ENCODE data around the gene DEDD2.
A peak's percentile ranks its signal among the peaks of the same experiment; 100 is the strongest.

DEDD2 gene

DNA sequence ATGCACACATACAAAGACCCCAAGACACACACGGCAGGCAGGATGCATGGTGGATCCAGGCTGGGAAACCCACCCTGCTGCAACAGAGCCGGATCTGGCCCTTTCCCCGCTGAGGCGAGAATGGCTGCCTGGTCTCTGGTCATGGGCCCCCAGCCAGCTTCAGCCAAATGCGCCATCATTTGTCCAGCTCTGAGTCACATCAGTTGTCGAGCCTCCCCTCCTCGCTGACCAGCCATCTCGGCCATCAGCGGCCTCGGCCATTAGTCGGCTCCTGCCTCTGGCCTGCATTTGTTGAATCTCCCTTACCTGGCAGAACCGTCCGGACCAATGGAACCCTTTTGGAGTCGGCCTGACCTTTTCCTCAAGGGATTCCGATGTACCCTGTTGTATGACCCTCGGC lies 46.8 kb downstream of the DEDD2 start:
- DNase-seq, result no peak

DNA sequence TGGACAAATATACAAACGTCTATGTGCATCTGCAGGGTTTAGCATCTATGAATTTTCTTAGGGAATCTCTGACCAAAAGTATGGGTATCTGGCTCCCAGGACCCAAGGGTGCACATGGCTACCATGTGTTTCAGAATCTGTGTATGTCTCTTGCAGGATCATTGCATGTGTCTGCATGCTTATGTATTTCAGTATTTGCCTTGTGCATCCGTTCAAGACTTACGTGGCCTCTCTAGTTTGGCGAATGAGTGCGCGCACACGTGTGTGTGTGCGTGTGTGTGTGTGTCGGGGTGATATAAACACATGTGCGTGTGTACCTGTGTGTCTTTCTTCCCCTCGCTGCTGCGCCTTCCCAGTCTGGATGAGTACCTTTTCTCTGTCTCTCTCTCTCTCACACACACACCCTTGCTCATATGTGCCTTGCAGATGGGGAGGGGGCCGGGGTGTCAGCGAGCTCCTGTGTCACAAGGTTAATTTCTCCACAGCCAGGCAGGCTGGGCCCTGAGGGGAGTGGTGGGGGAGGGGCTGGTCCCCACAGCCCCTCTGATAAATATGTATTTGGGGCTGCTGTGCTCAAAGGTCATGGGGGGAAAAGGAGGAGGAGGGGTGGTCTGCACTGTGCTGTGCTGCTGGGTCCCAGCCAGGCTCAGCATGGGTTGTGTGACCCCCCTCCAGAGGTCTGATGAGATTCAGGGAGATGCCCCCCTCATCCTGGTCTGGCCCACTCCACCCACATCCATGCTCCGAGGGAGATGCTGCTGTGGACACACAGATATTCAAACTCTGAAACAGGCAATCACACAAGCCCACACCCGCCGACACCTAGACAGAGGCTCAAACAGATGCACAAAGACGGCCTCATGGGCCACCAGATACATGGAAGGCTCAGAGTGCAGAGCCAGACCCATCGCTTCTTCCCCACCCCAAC lies 47.7 kb downstream of the DEDD2 start:
- no peak for DNase-seq

DNA sequence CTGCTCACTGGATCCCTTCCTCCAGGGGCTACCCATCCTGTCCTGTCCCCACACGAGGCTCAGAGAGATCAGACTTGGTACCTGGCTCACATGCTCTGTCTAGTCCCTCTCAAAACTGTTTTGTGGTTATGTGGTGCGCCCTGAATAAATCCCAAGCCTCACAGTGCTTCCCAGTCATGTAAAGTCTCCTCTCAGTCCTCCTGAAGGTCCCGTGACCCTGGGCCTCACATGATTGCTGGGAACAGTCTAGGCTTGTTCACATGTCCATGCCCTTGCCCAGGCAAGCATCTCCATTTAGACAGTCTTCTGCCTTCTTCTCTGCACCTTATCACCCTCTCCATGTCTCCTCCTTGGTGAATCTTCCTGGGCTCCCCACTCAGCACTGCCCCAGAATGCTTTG lies 49.3 kb downstream of the DEDD2 start:
- no peak for DNase-seq

DNA sequence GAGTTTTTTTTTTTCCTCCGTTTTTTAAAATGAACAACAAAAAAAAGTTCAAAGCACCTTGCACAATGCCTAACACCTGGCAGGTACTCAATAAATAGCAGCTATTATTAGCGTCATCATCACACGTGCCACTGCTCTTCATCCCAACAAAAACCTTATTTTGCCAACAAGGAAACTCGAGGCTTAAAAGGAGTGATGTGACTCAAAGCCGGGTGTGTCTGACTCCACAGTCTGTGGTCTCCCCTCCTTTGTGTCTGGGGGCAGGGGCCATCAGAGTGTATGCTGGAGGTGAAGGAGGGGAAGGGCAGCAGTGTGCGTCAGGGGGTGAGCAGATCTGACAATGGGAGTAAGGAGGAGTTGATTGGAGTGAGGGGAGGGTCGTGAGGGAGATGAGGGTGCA lies 51.2 kb downstream of the DEDD2 start:
- no peak for DNase-seq

DNA sequence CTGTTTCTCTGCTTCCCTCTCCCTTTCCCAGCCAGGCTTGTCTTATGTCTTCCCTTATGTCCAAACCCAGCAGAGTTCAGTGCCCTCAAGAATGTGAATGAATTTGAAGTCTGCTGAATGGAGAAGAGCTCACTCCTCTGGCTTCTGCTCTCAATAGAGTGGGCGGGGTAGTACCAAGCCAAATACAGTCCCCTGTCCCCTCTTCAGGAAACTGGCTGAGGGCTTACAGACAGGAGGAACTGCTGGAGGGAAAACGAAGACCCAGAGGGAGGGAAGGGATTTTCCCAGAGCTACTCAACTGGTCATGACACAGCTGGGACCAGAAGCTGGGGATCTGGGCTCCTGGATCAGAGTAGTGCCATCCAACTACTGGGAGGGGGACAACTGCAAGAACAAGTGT lies 52.3 kb downstream of the DEDD2 start:
- peak; percentile 35 to 72 (median 67) for DNase-seq

DNA sequence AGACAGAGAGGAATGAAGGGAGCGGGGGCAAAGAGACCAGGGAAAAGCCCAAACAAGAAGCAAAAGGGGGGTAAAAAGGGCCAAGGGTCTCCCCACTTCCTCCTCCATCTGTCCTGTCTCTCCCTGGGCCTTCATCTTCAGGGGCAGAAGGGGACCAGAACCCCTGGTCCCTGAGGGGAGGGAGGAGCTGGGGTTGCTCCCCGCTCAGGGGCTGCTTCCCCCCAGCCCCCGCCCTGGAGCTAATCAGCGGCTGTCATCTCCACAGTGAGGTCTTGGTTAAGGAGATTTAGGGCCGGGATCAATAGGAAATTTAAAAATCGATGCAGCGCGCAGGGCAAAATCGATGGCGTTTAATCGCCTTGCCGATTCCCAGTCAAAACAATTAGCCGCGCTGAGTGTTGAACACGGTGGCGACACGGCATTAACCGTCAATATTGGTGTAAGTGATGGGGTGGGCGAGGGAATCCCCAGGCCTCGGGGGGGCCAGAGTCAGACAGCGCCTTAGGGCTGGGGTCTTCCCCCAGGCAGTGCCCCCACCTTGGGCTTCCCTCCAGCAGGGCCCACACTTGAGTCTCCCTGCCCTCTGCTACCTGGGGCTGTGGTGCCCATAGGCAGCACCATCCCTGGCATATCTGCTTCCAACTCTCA lies 55.7 kb downstream of the DEDD2 start:
- no peak for DNase-seq

DNA sequence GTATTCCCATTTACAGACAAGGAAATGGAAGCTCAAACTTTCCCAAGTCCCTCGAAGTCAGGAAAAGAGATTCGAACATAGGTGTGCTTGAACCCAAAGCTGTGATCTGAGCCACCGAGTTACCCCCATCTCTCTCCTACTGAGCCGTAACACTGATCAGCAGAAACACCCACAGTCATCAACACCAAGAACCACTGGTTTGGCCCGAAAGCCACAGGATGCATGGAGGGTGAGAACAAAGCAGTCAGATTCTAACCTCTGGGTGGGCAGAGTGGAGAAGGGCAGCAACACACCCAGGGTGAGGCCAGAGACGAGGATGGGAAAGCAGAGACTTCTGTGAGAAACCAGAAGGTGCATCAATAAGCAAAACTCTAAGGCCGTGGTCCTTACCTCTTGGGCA lies 57.5 kb downstream of the DEDD2 start:
- no peak for DNase-seq

DNA sequence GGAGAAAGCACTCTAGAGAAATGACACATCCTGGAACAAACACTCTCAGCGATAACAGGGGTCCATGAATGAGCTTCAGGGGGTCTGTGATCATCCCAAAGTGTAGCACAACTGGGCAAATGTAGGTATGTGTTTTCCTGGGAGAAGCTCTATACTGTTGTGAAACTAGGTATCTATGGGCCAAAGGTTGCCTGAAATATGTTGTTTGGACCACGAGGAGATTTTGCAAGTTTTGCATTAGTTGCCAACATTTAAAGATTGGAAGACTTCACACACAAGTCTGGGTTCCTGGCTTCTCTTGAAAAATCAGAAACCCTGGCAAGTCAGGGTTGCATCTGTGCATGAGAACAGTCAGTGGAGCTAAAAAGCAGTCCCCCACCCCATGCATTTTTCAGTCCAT lies 58.6 kb downstream of the DEDD2 start:
- DNase-seq, result no peak

DNA sequence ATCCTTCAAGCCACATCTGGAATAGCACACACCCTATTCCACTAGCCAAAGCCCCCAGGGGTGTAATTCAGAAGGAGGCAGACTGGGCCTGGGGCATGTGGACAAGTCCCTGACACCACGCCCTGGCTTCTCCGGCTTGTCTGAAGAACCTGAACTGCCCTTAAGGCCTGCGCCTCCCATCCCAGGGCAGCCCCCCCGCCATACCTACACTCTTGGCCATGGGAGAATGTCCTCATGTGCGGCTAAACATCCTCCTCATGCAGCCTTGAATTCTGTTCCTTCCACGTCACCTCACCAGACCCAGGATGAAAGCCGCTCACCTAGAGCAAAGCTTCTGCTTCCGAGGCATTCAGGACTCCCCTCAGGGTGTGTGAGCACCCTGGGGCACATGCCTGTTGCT lies 60.9 kb downstream of the DEDD2 start:
- DNase-seq, result no peak

DNA sequence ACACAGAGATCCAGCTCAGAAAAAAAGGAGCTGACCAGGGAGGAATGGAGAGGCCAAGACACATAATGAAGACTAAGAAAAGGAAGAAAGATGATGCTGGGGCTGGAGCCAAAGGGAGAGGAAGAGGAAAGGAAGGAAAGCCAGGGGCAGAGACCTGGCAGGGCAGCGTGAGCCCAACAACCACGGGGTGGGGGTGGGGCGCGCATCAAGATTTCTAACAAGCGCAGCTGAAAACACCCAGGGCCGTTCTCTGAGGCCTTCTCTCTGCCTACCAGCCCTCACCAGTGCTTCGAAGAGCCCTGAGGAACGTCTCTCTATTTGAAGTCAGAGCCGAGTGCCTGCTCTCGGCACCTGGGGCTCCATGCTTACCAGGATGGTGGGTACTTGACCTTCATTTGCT lies 61.7 kb downstream of the DEDD2 start:
- no peak for DNase-seq

DNA sequence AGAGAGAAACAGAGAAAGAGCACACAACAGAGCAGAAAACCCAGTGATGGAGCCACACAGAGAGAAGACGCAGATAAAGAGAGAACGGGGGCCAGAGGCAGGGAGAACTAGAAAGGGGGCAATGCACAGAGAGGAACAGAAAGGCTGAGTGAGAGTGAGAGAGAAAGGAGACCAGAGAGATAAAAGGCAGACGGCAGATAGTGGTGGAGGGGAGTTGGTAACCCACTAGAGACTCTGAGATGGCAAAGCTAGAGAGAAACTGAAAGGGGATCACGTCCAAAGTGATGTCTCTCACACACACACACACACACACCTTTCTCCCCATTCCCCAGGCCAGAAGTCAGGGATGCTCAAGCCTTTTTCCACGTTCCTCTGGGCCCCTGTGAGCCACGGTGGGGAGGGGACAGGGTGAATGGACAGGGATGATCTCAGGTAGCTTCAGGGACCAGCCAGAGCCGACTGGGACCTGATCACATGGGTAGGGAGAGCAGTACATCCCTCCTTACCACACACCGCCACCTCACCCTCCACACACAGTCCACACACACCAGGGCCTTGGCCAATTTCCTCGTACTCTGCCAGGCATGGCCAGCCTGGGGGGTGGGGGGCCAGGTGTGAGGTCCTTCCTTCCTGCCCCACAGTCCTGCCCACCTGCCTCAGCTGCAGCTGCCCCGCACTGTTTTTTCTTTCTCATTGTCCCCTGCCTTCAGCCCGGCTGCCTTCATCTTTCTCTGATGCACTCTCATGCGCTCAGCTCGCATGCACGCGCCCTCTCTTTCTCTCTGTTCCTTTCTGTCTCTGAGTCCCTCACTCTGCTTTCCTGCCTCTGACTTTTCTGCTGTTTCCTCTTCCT lies 62.8 kb downstream of the DEDD2 start:
- peak in 3 of 4 experiments; percentile 15 to 24 (median 17) for DNase-seq

DNA sequence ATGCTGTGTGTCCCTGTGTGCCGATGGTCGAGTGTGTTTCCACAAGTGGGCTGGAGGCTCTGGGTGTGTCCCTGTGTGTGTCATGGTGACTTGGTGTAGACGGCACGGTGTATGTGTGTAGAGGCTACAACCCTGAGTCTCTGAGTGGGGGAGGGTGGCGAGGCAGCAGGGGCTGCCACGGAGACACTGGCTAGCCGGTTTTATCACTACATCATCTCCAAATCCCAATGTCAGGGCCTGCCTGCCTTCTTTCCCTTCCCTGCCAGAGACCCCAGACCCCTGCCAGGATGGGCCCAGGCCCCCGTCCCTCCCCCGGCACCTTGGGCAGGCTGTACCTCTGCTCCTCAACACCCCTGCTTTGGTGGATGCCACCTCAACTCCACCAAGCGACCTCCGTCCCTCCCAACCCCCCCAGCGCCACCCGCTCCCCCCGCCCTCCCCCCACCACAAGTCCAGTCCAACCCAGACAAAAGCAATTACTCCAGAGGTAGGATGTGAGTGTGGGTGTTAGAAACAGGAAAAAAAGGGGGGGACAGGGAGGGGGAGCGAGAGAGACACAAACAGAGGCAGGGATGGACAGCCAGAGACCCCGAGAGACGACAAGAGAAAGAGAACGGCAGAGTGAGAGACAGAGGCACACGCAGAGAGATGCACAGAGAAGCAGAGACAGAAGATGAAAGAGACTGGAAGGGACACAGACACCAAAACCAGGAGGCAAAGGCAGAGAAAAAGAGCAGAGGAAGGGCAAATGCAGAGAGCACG lies 63.6 kb downstream of the DEDD2 start:
- DNase-seq, result no peak

DNA sequence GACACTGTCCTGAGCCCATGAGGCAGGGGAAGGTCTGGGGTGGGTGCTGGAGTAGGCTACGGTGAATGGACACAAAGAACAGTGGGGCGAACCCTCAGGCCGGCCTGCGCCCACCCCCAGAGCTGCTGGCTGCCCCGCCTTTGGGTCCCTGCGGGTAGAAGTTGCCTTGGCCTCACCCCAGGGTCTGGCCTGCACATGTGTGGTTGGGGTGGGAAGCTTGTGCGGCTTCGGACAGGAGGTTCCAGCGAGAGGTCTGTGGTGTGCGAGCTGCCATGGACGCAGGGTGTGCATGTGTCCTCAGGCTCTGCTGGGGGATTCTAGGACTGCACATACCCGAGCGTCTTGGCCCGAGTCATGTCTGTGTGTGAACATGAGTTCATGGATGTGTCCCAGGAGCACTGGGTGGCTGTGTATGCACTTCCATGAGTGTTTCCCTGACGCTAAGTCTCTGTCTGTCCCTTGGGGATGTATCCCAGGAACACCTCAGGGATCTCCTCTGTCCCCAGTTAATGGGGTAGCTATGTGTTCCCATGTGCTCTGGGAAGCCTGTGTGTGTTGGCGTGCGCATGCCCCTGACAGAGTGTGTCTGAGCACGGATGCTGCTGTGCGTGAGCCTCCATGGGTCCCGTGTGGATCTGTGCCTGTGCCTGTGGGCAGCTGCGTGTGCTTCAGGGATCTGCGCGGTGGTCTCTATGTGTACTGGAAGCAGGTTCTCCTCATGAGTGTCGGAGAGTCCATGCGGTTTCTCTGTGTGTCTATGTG lies 64.4 kb downstream of the DEDD2 start:
- DNase-seq, result no peak

DNA sequence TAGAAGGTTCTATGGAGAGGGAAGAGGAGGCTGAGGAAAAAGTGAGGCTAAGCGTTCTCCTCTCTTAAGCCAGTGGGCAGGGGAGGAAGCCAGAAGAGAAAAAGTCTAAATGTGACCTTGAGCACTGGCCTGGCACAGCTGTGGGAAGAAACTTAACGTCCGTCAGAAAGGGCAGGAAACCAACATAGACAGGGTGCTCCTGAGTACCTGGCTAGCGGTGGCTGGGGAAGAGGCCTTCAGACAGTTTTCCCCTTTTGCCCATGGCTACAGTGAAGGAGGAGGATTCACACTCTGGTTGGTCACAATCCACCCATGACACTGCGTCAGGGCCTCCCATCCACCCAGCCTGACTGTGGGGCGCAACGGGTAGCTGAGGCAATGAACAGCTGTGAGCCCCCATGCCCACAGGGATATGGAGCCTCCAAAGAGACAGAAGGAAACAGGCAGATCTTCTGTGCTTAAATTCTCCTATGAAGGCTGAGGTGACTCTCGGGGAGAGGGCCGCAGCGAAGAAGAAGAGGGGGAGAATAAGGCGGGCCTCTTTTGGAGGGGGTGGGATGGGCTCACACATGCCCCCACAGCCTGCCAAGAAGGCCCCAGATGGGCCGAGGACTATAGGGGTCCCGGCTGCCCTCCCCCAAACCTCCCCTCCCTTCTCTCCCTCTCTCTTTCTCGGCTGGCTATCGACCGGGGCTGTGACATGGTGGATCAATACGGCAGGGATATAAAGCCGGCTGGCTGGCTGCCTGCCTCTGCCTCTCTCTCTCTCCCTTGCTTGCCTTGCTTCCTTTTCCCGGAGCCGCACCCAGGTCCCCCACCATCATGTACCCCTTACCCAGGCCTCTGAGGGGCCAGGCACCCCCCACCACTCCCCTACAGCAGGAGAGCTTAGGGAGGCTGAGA lies 65.4 kb downstream of the DEDD2 start:
- no peak for DNase-seq

DNA sequence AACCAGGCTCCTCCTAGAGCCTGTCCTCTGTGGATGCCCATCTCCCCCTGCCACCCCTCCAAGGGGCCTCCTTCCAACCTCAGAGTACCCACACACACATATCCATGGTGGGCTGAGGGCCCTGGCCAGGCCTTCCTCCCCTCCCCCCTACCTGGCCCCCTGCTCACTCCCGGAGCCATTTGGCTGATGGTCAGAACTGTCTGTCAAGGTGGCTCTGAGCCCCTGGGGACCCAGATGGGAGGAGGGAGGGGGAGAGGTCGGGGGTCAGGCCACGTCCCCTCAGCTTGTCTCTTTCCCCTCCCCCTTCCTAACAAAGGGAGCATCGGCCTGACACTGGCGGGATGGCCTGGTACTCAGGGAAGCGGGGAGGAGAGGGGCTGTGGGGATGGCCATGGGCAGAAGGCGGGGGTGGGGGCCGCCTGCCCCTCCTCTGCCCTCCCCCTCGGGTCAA lies 66.5 kb downstream of the DEDD2 start:
- DNase-seq, result no peak

DNA sequence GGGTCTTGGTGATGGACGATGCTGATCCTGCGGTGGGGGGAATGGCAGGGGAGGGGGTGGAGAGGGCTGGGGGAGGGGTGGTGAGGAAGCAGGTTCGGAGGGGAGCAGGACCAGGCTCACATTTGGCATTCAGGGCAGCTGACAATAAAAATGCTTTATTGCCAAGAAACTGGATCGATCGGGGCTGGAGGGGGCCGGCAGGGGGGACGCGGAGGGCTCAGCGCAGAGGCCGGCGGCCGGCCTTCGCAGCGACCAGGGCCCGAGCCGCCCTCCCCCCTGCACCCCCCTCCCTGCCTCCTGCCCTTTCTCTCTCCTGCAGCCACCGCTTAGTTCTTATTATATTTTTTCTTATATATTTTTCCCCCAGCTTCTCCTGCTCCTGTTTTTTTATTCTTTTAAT lies 67.1 kb downstream of the DEDD2 start:
- DNase-seq, result no peak

DNA sequence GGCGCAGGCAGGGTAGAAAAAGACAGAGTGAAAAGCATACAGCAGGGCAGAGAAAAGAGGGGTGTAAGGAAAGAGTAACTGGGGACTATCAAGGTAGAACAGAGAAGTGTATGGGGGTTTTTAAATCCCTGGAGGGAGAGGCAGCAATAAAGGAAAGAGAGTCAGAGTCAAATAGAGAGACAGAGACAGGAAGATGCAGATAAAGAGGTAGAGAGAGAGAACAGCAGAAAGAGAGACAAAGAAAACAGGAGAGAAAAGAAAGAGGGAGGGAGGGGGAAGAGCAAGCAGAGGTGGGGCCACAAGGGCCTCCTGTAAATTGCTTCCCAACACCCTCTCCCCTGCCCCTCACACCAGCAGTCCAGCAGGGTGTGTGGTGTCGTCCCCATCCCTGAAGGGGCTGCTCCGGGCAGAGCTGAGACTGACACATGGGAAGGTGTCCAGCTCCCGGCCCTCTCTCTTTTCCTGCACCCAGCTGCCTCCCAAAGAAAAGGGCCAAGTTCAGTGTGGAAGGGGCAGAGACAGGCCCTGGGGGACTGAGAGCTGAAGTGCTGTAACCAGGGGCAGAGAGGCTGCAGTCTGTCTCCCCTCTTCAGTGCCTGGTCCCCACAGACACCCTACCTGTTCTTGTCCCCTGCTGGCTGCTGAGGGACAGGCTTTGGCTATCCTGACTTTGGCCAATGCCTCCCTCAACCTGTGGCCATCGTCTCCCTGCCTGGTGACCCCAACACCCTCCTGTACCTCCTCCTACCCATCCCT lies 67.9 kb downstream of the DEDD2 start:
- no peak for DNase-seq

All from suppressor macrophage (primary cell).